AG04450 (cell line): ENCODE results near the gene SLC22A1. TPM values are rescaled to one million over a fixed set of nuclear protein-coding genes. Genes with fewer than 3 reads are reported as not detected.
"Not testable (repeated sequence)": the region's sequence is repeated elsewhere in the genome, so short reads cannot be mapped to it uniquely, and the experiment has no call there.

Experiments used
- CTCF ChIA-PET: fragments of 300-600, 350-600 bp; formaldehyde crosslinking; extraction: SDS; loops from one replicate; lab custom pipeline; 2022; ENCODE audit warnings: antibody characterized with exemption, inconsistent platforms; lab: Charles Lee
- POLR2A ChIA-PET: fragments of 350-600 bp; formaldehyde crosslinking; extraction: SDS; loops from one replicate; lab custom pipeline; 2021; ENCODE audit warnings: antibody characterized with exemption, inconsistent platforms; lab: Yijun Ruan, JAX
- DNase-seq: peaks from one replicate; pipeline ENCODE4 v3.0.0-alpha.2; 2011; ENCODE audit warnings: low read depth, low spot score
- H3K27ac ChIP-seq: one replicate; pipeline ENCODE4 v1.5.1; 2012; ENCODE audit warnings: low read depth, low read length, control low read depth
- H3K27me3 ChIP-seq: one replicate; pipeline ENCODE4 v1.6.0; 2012; ENCODE audit warnings: low read length; ENCODE audit not compliant: control insufficient read depth, insufficient read depth
- H3K4me3 ChIP-seq: 2 replicates; pipeline ENCODE4 v1.5.1; 2011; ENCODE audit warnings: mild to moderate bottlenecking, low read depth, low read length, control low read depth
- H3K9me3 ChIP-seq: 2 replicates; pipeline ENCODE4 v1.5.1; 2012; ENCODE audit warnings: low read length; ENCODE audit not compliant: control insufficient read depth, insufficient read depth
- polyA plus RNA-seq: library from polyadenylated mRNA; depleted of rRNA; stranded (reverse); fragments of >200 nt; gene quantifications from 2 replicates; pipeline ENCODE4 v1.2.3, GENCODE V29; 2011
- TF ChIP-seq, protein P1 (sequence below): IDR thresholded peaks from 2 replicates; pipeline ENCODE4 v1.5.1; 2011; ENCODE audit warnings: low read depth, low read length, control low read depth, inconsistent platforms

Gene SLC22A1
- polyA plus RNA-seq, 1 experiment, result 0.36 TPM

- ChIA-PET POLR2A (interaction anchor here (0.5 to 1.3 kb wide), 7 partner anchors 10 to 431 kb away, joined by 3 to 6 read pairs (median 3); partner anchors contain the start of genes MRPL18, TCP1 and WTAP), CTCF (interaction anchor here (0.5 to 7.7 kb wide), 47 partner anchors 8 to 945 kb away, joined by 3 to 186 read pairs (median 4); no protein-coding TSS in a partner anchor)
- H3K9me3 ChIP-seq, result no peaks in the 10 kb centered on the region
- H3K27ac ChIP-seq, result peak overlapping the region; percentile 47
- no peak overlapping the region for H3K4me3 ChIP-seq
- peak; percentile 76 for DNase-seq
- no peaks in the 10 kb centered on the region for H3K27me3 ChIP-seq
- TF ChIP-seq, protein P1, sequence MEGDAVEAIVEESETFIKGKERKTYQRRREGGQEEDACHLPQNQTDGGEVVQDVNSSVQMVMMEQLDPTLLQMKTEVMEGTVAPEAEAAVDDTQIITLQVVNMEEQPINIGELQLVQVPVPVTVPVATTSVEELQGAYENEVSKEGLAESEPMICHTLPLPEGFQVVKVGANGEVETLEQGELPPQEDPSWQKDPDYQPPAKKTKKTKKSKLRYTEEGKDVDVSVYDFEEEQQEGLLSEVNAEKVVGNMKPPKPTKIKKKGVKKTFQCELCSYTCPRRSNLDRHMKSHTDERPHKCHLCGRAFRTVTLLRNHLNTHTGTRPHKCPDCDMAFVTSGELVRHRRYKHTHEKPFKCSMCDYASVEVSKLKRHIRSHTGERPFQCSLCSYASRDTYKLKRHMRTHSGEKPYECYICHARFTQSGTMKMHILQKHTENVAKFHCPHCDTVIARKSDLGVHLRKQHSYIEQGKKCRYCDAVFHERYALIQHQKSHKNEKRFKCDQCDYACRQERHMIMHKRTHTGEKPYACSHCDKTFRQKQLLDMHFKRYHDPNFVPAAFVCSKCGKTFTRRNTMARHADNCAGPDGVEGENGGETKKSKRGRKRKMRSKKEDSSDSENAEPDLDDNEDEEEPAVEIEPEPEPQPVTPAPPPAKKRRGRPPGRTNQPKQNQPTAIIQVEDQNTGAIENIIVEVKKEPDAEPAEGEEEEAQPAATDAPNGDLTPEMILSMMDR, result peak; percentile 95
Observed at GRCh38 chr6:160088069-160088783, 33.4 kb upstream of the SLC22A1 start.

- no peaks in the 10 kb centered on the region for H3K9me3 ChIP-seq
- no peak for DNase-seq
- no peaks in the 10 kb centered on the region for H3K27me3 ChIP-seq
- peak overlapping the region; percentile 47 for H3K27ac ChIP-seq
- ChIA-PET CTCF (interaction anchor here (0.5 to 7.7 kb wide), 47 partner anchors 9 to 944 kb away, joined by 3 to 186 read pairs (median 4); no protein-coding TSS in a partner anchor), POLR2A (interaction anchor here (0.5 to 1.3 kb wide), 7 partner anchors 9 to 431 kb away, joined by 3 to 6 read pairs (median 3); partner anchors contain the start of genes MRPL18, TCP1 and WTAP)
- H3K4me3 ChIP-seq, result no peak overlapping the region
- TF ChIP-seq, protein P1, result no peak
Observed at GRCh38 chr6:160088784-160089533, 32.7 kb upstream of the SLC22A1 start.

- DNase-seq, result no peak
- no peak overlapping the region for H3K27ac ChIP-seq
- TF ChIP-seq, protein P1, result no peak
- H3K4me3 ChIP-seq, result no peak overlapping the region
- no peaks in the 10 kb centered on the region for H3K27me3 ChIP-seq
- ChIA-PET CTCF (interaction anchor here (0.6 to 7.7 kb wide), 13 partner anchors 10 to 444 kb away, joined by 3 to 186 read pairs (median 4); no protein-coding TSS in a partner anchor), POLR2A (no interaction called here)
- H3K9me3 ChIP-seq, result no peaks in the 10 kb centered on the region
Observed at GRCh38 chr6:160089534-160089897, 32.1 kb upstream of the SLC22A1 start.

GRCh38 chr6:160090442-160091239 is 31.0 kb upstream of the SLC22A1 start:
- H3K27me3 ChIP-seq, POLR2A ChIA-PET, H3K4me3 ChIP-seq, DNase-seq, H3K27ac ChIP-seq, H3K9me3 ChIP-seq: not testable (repeated sequence)
- CTCF ChIA-PET, result interaction anchor here (7.7 kb wide), 1 partner anchor 365 kb away, joined by 186 read pairs; no protein-coding TSS in a partner anchor

GRCh38 chr6:160092176-160092575 is 29.4 kb upstream of the SLC22A1 start:
- POLR2A ChIA-PET, H3K27ac ChIP-seq, H3K4me3 ChIP-seq, DNase-seq, H3K9me3 ChIP-seq, H3K27me3 ChIP-seq: not testable (repeated sequence)
- CTCF ChIA-PET, result interaction anchor here (0.9 kb wide), 1 partner anchor 363 kb away, joined by 4 read pairs; no protein-coding TSS in a partner anchor
